ES-I3 (cell line): ENCODE measurements around the gene CACNB1.

ENCODE experiments used
- H3K36me3 ChIP-seq: 2 replicates; pipeline ENCODE4 v1.6.1; 2013; ENCODE audit warnings: mild to moderate bottlenecking, low read length, control low read depth, moderate library complexity; ENCODE audit not compliant: insufficient read depth
- H3K4me1 ChIP-seq: 2 replicates; pipeline ENCODE4 v1.6.1; 2013; ENCODE audit warnings: mild to moderate bottlenecking, control low read depth, low read length; ENCODE audit not compliant: insufficient read depth
- H3K9ac ChIP-seq: 2 replicates; pipeline ENCODE4 v1.6.1; 2013; ENCODE audit warnings: low read depth, mild to moderate bottlenecking, low read length, moderate library complexity
- H3K9me3 ChIP-seq: 2 replicates; pipeline ENCODE4 v1.6.1; 2013; ENCODE audit warnings: mild to moderate bottlenecking, low read length, moderate library complexity; ENCODE audit not compliant: control insufficient read depth, insufficient read depth

The CACNB1 gene

DNA sequence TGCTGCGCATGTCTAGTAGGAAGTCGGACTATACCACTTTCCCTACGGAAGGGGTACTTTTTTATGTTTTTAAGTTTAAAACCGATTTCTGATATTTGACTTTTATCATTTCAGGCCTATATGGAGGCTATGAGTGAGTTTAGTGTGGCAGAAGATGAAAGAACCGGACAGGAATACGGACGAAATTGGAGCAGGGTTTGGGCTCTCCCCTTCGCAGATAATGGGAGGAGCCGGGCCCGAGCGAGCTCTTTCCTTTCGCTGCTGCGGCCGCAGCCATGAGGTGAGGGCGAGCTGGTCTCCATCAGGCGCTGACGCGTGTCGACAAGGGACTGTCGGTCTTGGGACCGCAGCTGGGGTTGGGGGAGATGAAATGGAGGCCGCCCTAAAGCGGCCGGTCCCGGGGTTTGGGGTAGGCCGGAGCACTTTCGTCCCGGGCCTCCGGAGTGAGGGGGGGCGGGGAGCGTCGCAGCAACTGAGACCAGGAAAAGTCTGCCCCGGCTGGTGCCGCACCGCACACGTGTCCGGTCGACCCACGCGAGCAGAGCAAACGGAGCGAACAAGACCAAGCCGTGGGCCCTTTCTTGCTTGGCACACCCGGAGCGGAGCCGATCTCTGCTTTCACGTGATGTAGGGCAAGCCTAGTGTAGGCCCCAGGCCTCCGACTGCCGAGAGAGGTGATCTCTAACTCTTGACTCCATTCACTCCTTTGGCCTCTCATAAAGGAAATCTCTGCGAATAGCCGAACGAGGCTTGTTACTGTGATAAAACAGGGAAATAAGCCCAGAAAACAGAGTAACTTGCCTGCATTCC is 2.8 kb upstream of the CACNB1 start, which contains the start of gene RPL19:
Gene RPL19, plus strand, starts transcription at position 214 of the 810 bp plus-strand sequence. Its CDS starts 62 bp downstream, at position 276.
- Histone ChIP-seq H3K36me3 (peaks cover 24% of the 10 kb centered on the region), H3K4me1 (peaks cover 16% of the 10 kb centered on the region), H3K9ac (peak within 1 kb of the TSS; percentile 80), H3K9me3 (no peaks in the 10 kb centered on the region)

DNA sequence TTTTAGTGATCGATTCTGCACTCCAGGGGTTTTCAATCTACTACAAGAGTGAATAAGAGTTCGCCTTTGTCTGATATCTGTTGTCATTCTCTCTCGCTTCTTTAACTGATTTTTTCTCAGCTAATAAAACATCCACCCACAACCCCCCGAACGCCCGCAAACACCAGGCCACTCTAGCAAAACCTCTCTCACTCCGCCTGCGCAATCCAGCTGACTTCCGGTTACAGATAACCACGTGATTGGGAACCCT is 2.3 kb upstream of the CACNB1 start:
- H3K4me1 ChIP-seq = peaks cover 18% of the 10 kb centered on the region
- H3K36me3 ChIP-seq = peaks cover 24% of the 10 kb centered on the region
- no peaks in the 10 kb centered on the region for H3K9me3 ChIP-seq
- H3K9ac ChIP-seq = peak overlapping the region; percentile 80

- peaks cover 18% of the 10 kb centered on the region for H3K36me3 ChIP-seq
- peak overlapping the region; percentile 90; the same call in 1 of the 2 replicates for H3K9ac ChIP-seq
- H3K9me3 ChIP-seq = no peaks in the 10 kb centered on the region
- H3K4me1 ChIP-seq = peaks cover 18% of the 10 kb centered on the region
Observed at GRCh38 chr17:39198186-39198566, 707 bp upstream of the CACNB1 start.

DNA sequence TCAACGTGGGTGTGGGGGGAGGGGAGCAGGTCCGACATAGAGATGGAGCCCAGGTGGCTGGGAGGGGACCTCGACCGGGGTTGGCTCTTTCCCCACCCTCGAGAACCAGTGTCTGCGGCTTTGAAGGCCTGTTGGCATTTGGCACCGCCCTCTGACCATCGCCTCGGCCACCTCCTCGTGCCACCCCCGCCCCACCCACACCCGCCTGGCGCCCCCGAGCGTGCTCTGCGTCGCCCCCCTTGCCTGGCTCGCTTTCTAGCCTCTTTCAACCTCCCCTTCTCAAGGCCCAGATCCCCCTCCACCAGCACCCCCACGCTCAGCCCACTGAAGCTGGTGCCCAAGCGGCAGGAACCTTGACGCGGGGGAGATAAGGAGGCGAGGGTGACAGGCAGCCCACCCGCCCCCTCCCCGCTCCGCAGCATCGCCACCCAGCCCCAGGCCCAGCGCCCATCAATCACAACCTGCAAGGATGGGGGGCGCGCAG is 619 bp downstream of the CACNB1 start:
- no peaks in the 10 kb centered on the region for H3K9me3 ChIP-seq
- peak overlapping the region; percentile 90; the same call in 1 of the 2 replicates for H3K9ac ChIP-seq
- peaks cover 10% of the 10 kb centered on the region for H3K36me3 ChIP-seq
- peaks cover 18% of the 10 kb centered on the region for H3K4me1 ChIP-seq

DNA sequence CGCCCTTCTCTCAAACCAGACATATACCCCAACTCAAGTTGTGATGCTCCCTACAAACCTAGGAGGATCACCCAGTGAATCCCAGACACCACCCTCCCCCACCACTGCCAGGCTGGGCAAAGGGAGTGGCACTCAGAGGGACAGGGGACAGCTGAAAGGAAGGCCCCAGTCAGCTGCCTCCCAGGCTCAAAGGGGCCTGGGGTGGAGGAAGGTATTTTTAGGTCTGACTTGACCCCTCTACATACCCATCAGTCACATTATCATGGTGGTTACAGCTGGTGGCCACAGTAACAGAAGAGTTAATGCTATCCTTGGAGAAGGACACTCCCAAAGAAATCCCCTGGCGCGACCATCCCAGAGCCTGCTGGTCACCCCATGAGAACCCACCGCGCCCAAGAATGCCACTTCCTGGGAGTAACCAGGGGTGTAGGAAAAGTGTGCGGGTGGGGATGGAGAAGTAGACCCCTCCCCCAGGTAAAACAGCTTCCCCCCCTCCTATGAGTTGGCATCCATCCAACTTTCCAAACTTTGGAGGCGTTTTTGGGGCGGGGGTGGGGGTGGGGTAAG is 1.1 kb downstream of the CACNB1 start:
- Histone ChIP-seq H3K9me3 (no peaks in the 10 kb centered on the region), H3K4me1 (peaks cover 18% of the 10 kb centered on the region), H3K36me3 (peaks cover 9% of the 10 kb centered on the region; the same call in 1 of the 2 replicates), H3K9ac (peak overlapping the region; percentile 90)

- no peaks in the 10 kb centered on the region for H3K9me3 ChIP-seq
- peak overlapping the region; percentile 90; the same call in 1 of the 2 replicates for H3K9ac ChIP-seq
- peaks cover 2% of the 10 kb centered on the region; the same call in 1 of the 2 replicates for H3K36me3 ChIP-seq
- H3K4me1 ChIP-seq = peaks cover 14% of the 10 kb centered on the region
Observed at GRCh38 chr17:39195568-39196160, 1.8 kb downstream of the CACNB1 start.

GRCh38 chr17:39194985-39195524 is 2.4 kb downstream of the CACNB1 start:
- Histone ChIP-seq H3K9ac (peak overlapping the region; percentile 90), H3K36me3 (peaks cover 2% of the 10 kb centered on the region; the same call in 1 of the 2 replicates), H3K9me3 (no peaks in the 10 kb centered on the region), H3K4me1 (peaks cover 14% of the 10 kb centered on the region)

GRCh38 chr17:39194089-39194984 is 3.1 kb downstream of the CACNB1 start:
- Histone ChIP-seq H3K4me1 (peaks cover 14% of the 10 kb centered on the region), H3K9me3 (no peaks in the 10 kb centered on the region), H3K36me3 (peaks cover 2% of the 10 kb centered on the region; the same call in 1 of the 2 replicates), H3K9ac (peak overlapping the region; percentile 90)

GRCh38 chr17:39193346-39193745 is 4.1 kb downstream of the CACNB1 start:
- H3K9ac ChIP-seq = no peak overlapping the region
- peaks cover 2% of the 10 kb centered on the region; the same call in 1 of the 2 replicates for H3K36me3 ChIP-seq
- peaks cover 14% of the 10 kb centered on the region for H3K4me1 ChIP-seq
- H3K9me3 ChIP-seq = no peaks in the 10 kb centered on the region

DNA sequence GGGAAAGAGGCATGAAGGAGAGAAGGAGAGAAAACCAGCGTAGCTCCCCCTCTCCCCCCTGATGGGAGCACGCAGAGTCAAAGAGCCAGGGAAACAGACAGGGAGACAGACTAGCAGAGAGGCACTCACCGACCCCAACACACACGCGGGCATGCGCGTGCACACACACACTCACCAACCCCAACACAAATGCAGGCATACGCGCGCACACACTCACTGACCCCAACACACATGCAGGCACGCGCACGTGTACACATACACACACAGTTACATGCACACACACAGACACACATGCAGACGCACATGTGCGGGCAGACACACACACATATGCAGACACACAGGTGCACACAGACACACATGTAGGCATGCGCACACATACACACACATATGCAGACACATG is 4.6 kb downstream of the CACNB1 start:
- Histone ChIP-seq H3K36me3 (peaks cover 2% of the 10 kb centered on the region; the same call in 1 of the 2 replicates), H3K9ac (no peak overlapping the region), H3K4me1 (peaks cover 14% of the 10 kb centered on the region), H3K9me3 (no peaks in the 10 kb centered on the region)

DNA sequence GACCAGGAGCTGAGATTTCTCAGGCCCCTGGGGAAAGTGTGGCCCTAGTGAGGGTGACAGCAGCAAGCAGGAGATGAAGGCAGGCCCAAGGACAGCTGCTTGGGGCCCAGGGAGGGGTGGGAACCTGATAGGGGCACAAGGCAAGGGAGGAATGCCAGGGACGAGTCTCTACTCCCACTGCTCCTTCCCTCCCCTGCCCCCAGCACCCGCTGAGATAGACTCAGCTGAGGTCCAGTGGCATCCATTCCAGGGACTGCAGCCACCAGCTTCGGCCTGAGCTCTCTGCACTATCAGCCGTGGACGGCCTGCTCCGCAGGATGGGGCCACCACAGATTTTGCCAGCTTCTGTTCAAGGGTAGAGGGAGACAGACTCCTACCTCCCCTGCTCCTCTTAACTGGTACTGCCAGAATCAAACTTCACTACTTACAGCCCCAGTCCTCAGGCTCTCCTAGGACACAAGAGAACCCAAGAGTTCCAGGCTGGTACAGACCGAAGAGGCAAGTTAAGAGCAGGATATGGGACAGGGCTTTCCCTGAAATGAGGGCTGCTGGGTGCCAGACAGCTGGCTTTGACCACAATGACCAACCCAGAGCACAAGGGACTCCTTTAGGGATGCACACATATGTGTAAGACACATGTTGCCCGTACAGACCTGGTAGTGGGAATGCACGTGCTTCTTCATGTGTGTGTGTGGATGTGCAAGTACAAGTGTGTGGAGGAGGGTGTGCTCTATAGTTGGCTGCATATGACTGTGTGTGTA is 5.5 kb downstream of the CACNB1 start:
- H3K4me1 ChIP-seq = peaks cover 14% of the 10 kb centered on the region
- H3K9ac ChIP-seq = no peak overlapping the region
- no peaks in the 10 kb centered on the region for H3K9me3 ChIP-seq
- peaks cover 2% of the 10 kb centered on the region; the same call in 1 of the 2 replicates for H3K36me3 ChIP-seq

DNA sequence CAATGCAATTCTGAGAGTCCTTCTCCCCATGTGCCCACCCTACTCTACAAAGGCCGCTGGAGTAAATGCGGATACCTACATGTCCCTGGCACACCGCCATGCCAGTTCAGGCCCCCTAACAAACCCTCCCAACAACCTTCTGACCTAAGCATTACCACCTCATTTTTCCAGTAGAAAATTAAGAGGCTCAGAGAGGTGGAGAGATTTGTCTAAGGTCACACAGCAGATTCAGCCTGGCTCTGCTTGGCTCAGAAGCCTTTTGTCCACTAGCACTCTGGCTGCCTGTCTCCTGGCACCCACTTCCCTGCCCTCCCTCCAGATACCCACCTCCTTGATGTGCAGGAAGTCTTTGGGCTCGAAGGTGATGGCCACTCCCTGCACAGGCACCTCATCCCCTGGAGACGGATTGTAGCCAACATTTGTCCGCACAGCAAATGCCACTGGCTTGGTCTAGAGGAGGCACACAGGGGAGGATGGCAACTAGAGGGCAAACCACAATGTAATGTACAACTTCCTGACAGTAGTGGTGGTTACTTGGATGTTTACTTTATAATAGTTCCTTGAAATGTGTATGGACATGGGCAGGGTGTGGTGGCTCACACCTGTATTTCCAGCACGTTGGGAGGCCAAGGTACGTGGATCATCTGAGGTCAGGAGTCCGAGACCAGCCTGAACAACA is 10.2 kb downstream of the CACNB1 start:
- Histone ChIP-seq H3K9ac (no peak overlapping the region), H3K36me3 (peaks cover 7% of the 10 kb centered on the region), H3K9me3 (no peaks in the 10 kb centered on the region), H3K4me1 (no peaks in the 10 kb centered on the region)
